Stimulated activated CD8-positive, alpha-beta memory T cell treated with anti-CD3 and anti-CD28 coated beads, Interleukin-12 subunit alpha, Interleukin-12 subunit beta, amount 100 ng/mL, for 24 hours (primary cell): ENCODE results near the gene DNAAF3.

Experiments used
- DNase-seq: peaks from one replicate; pipeline ENCODE4 v3.0.0-alpha.2; 2020; ENCODE audit errors: extremely low read depth

The DNAAF3 gene

GRCh38 chr19:55116232-55116858 is 50.1 kb downstream of the DNAAF3 start:
- DNase-seq, result no peak

GRCh38 chr19:55115446-55116065 is 50.9 kb downstream of the DNAAF3 start:
- no peak for DNase-seq

GRCh38 chr19:55114566-55115145 is 51.8 kb downstream of the DNAAF3 start:
- no peak for DNase-seq

GRCh38 chr19:55113570-55114039 is 52.8 kb downstream of the DNAAF3 start:
- DNase-seq, result no peak

GRCh38 chr19:55112777-55113569 is 53.4 kb downstream of the DNAAF3 start:
- no peak for DNase-seq

GRCh38 chr19:55112246-55112776 is 54.1 kb downstream of the DNAAF3 start:
- DNase-seq, result no peak

GRCh38 chr19:55111238-55111831 is 55.1 kb downstream of the DNAAF3 start:
- DNase-seq, result no peak

GRCh38 chr19:55109527-55110291 is 56.7 kb downstream of the DNAAF3 start:
- no peak for DNase-seq
